Head of caudate nucleus (tissue), 42 donors: ENCODE data around the gene IL18R1.

Experiments
- DNase-seq, 42 donors: peaks; one replicate each; pipeline versions ENCODE4 v3.0.0 to v3.0.0-alpha.2; 2020 to 2021; ENCODE audit warnings: mixed read lengths in 7 of 42
- intact Hi-C: fragments of 100-400 bp; cut with DNase I; formaldehyde crosslinking; loops from one replicate; pipeline ENCODE4 v1.15.0; 2022

IL18R1 gene

GRCh38 chr2:102340778-102341177 is 14.8 kb upstream of the IL18R1 start:
- DNase-seq: no peak
- intact Hi-C loops: no loop called here

- intact Hi-C loops: no loop called here
- DNase-seq: no peak
These were observed 12.7 kb upstream of the IL18R1 start for GRCh38 chr2:102342888-102343287.

- intact Hi-C loops: no loop called here
- DNase-seq: no peak
These were observed 11.2 kb upstream of the IL18R1 start for GRCh38 chr2:102344397-102344796.

- intact Hi-C loops: no loop called here
- no peak for DNase-seq
These were observed 10.2 kb upstream of the IL18R1 start for GRCh38 chr2:102345329-102345920.

GRCh38 chr2:102346381-102347130 is 9.0 kb upstream of the IL18R1 start:
- intact Hi-C loops: no loop called here
- DNase-seq: no peak

- intact Hi-C loops: no loop called here
- no peak for DNase-seq
These were observed 5.3 kb upstream of the IL18R1 start for GRCh38 chr2:102350137-102350793.

GRCh38 chr2:102356381-102356712 is 751 bp downstream of the IL18R1 start:
- intact Hi-C loops: no loop called here
- DNase-seq: no peak

- intact Hi-C loops: no loop called here
- no peak for DNase-seq
These were observed 1.1 kb downstream of the IL18R1 start for GRCh38 chr2:102356741-102357140.

GRCh38 chr2:102357937-102358336 is 2.3 kb downstream of the IL18R1 start:
- intact Hi-C loops: no loop called here
- DNase-seq: no peak

- intact Hi-C loops: no loop called here
These were observed 2.9 kb downstream of the IL18R1 start for GRCh38 chr2:102358496-102358895.

GRCh38 chr2:102359527-102359926 is 3.9 kb downstream of the IL18R1 start:
- intact Hi-C loops: no loop called here
- no peak for DNase-seq

More at GRCh38 chr2:102358496-102358895, 2.9 kb downstream of the IL18R1 start:
- no peak for DNase-seq

GRCh38 chr2:102361632-102362241 is 6.1 kb downstream of the IL18R1 start:
- no peak for DNase-seq
- intact Hi-C loops: no loop called here

GRCh38 chr2:102365763-102366162 is 10.2 kb downstream of the IL18R1 start:
- no peak for DNase-seq
- intact Hi-C loops: no loop called here

GRCh38 chr2:102366406-102367112 is 11.0 kb downstream of the IL18R1 start:
- DNase-seq: no peak
- intact Hi-C loops: no loop called here

GRCh38 chr2:102367331-102367971 is 11.9 kb downstream of the IL18R1 start:
- no peak for DNase-seq
- intact Hi-C loops: no loop called here

GRCh38 chr2:102368461-102369109 is 13.0 kb downstream of the IL18R1 start:
- intact Hi-C loops: no loop called here
- DNase-seq: no peak

- intact Hi-C loops: no loop called here
- DNase-seq: no peak
These were observed 14.3 kb downstream of the IL18R1 start for GRCh38 chr2:102369866-102370265.

GRCh38 chr2:102376052-102376591 is 20.5 kb downstream of the IL18R1 start:
- intact Hi-C loops: no loop called here
- no peak for DNase-seq
